NT2/D1 (cell line): Measurements from ENCODE around the gene GK.

ENCODE experiments used
- YY1 ChIP-seq: IDR thresholded peaks from 2 replicates; pipeline ENCODE4 v1.6.1; 2011; ENCODE audit not compliant: insufficient read length, insufficient read depth
- ZNF274 ChIP-seq: IDR thresholded peaks from 2 replicates; pipeline ENCODE4 v1.6.1; 2011; ENCODE audit warnings: mild to moderate bottlenecking, low read depth, low read length

DNA sequence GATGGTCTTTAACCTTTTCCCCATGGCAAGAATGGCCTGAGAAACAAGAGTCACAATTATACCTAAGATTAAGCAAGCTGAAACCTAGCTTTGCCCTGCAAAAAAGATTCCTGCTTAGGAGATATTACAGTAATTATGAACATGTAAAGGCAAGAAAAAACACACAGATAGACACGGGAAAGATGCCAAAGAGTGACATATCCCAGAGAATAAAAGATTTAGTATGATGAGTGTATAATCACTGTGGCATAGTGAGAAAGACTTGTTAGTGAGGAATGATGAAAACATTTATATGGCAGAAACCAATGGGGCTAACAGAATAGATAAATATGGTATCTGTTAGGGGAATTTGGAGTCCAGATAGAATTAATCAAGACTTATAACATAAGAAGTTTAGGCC is 46.1 kb upstream of the GK start:
- TF ChIP-seq ZNF274 (no peak), YY1 (no peak)
